Mucosa of stomach (tissue), 1 donor: Measurements from ENCODE around the gene TCF25.
"Not testable (repeated sequence)": the region's sequence is repeated elsewhere in the genome, so short reads cannot be mapped to it uniquely, and the experiment has no call there.

Source experiments
- H3K27me3 ChIP-seq: one replicate; pipeline ENCODE4 v1.7.0; 2013; ENCODE audit warnings: mild to moderate bottlenecking, low read length; ENCODE audit not compliant: control insufficient read depth, insufficient read depth
- H3K36me3 ChIP-seq: one replicate; pipeline ENCODE4 v1.7.0; 2013; ENCODE audit warnings: low read length; ENCODE audit not compliant: control insufficient read depth, insufficient read depth
- H3K4me1 ChIP-seq: one replicate; pipeline ENCODE4 v1.7.0; 2013; ENCODE audit warnings: mild to moderate bottlenecking, low read length; ENCODE audit not compliant: control insufficient read depth, insufficient read depth
- H3K4me3 ChIP-seq: one replicate; pipeline ENCODE4 v1.7.0; 2013; ENCODE audit warnings: low read length
- H3K9ac ChIP-seq: one replicate; pipeline ENCODE4 v1.7.0; 2013; ENCODE audit warnings: mild to moderate bottlenecking, low read length, moderate library complexity
- H3K9me3 ChIP-seq: one replicate; pipeline ENCODE4 v1.7.0; 2013; ENCODE audit warnings: mild to moderate bottlenecking, low read length, moderate library complexity; ENCODE audit not compliant: control insufficient read depth
- donor health status: Pancreatic carcinoma.

Gene TCF25

GRCh38 chr16:89873109-89873971, at the start of gene TCF25:
Gene TCF25 (plus strand): TSS chr16:89873592. CDS start chr16:89873668, 76 bp downstream.
- Histone ChIP-seq H3K27me3 (no peaks in the 10 kb centered on the region), H3K4me3 (peak within 1 kb of the TSS; percentile 74), H3K9me3 (no peaks in the 10 kb centered on the region), H3K36me3 (no peaks in the 10 kb centered on the region), H3K4me1 (peaks cover 10% of the 10 kb centered on the region), H3K9ac (peak within 1 kb of the TSS; percentile 95)

GRCh38 chr16:89823824-89824148, 49.6 kb upstream of the TCF25 start:
- H3K27me3 ChIP-seq, H3K36me3 ChIP-seq, H3K9ac ChIP-seq, H3K9me3 ChIP-seq, H3K4me3 ChIP-seq: not testable (repeated sequence)
- H3K4me1 ChIP-seq: peaks cover 25% of the 10 kb centered on the region

- Histone ChIP-seq H3K9ac (no peak overlapping the region), H3K27me3 (no peaks in the 10 kb centered on the region), H3K36me3 (no peaks in the 10 kb centered on the region), H3K4me1 (peaks cover 45% of the 10 kb centered on the region), H3K4me3 (no peak overlapping the region), H3K9me3 (no peaks in the 10 kb centered on the region)
Measured at GRCh38 chr16:89826531-89827382, 46.6 kb upstream of the TCF25 start.

GRCh38 chr16:89827383-89828198, 45.8 kb upstream of the TCF25 start:
- H3K9me3 ChIP-seq: no peaks in the 10 kb centered on the region
- H3K9ac ChIP-seq: peak overlapping the region; percentile 49
- H3K27me3 ChIP-seq: no peaks in the 10 kb centered on the region
- peak overlapping the region; percentile 7 for H3K4me3 ChIP-seq
- no peaks in the 10 kb centered on the region for H3K36me3 ChIP-seq
- H3K4me1 ChIP-seq: peaks cover 45% of the 10 kb centered on the region

GRCh38 chr16:89828199-89828869, 45.1 kb upstream of the TCF25 start, which contains the start of gene SPIRE2:
Gene SPIRE2 (plus strand): TSS chr16:89828475. CDS start chr16:89828551, 76 bp downstream.
- Histone ChIP-seq H3K9ac (peak within 1 kb of the TSS; percentile 84), H3K9me3 (no peaks in the 10 kb centered on the region), H3K36me3 (no peaks in the 10 kb centered on the region), H3K27me3 (no peaks in the 10 kb centered on the region), H3K4me1 (peaks cover 44% of the 10 kb centered on the region), H3K4me3 (peak within 1 kb of the TSS; percentile 44)

GRCh38 chr16:89828870-89829629, 44.3 kb upstream of the TCF25 start:
- peak overlapping the region; percentile 44 for H3K4me3 ChIP-seq
- H3K27me3 ChIP-seq: no peaks in the 10 kb centered on the region
- H3K36me3 ChIP-seq: no peaks in the 10 kb centered on the region
- H3K9me3 ChIP-seq: no peaks in the 10 kb centered on the region
- peak overlapping the region; percentile 84 for H3K9ac ChIP-seq
- H3K4me1 ChIP-seq: peaks cover 49% of the 10 kb centered on the region

GRCh38 chr16:89829630-89830437, 43.6 kb upstream of the TCF25 start:
- Histone ChIP-seq H3K9me3 (no peaks in the 10 kb centered on the region), H3K27me3 (no peaks in the 10 kb centered on the region), H3K9ac (peak overlapping the region; percentile 84), H3K4me1 (peaks cover 52% of the 10 kb centered on the region), H3K36me3 (no peaks in the 10 kb centered on the region), H3K4me3 (peak overlapping the region; percentile 44)

- H3K9ac ChIP-seq: no peak overlapping the region
- H3K27me3 ChIP-seq: no peaks in the 10 kb centered on the region
- no peak overlapping the region for H3K4me3 ChIP-seq
- H3K9me3 ChIP-seq: no peaks in the 10 kb centered on the region
- no peaks in the 10 kb centered on the region for H3K36me3 ChIP-seq
- H3K4me1 ChIP-seq: peaks cover 67% of the 10 kb centered on the region
Measured at GRCh38 chr16:89831810-89832328, 41.5 kb upstream of the TCF25 start.

GRCh38 chr16:89833664-89834363, 39.6 kb upstream of the TCF25 start:
- H3K4me3 ChIP-seq, H3K27me3 ChIP-seq, H3K9me3 ChIP-seq, H3K36me3 ChIP-seq: not testable (repeated sequence)
- Histone ChIP-seq H3K9ac (peak overlapping the region; percentile 3), H3K4me1 (peaks cover 77% of the 10 kb centered on the region)
